ES-I3 (cell line): ENCODE data around the gene SLC9B2.
A peak's percentile ranks its signal among the peaks of the same experiment; 100 is the strongest.

Source experiments
- H3K36me3 ChIP-seq: 2 replicates; pipeline ENCODE4 v1.6.1; 2013; ENCODE audit warnings: mild to moderate bottlenecking, low read length, control low read depth, moderate library complexity; ENCODE audit not compliant: insufficient read depth
- H3K4me1 ChIP-seq: 2 replicates; pipeline ENCODE4 v1.6.1; 2013; ENCODE audit warnings: mild to moderate bottlenecking, control low read depth, low read length; ENCODE audit not compliant: insufficient read depth
- H3K9ac ChIP-seq: 2 replicates; pipeline ENCODE4 v1.6.1; 2013; ENCODE audit warnings: low read depth, mild to moderate bottlenecking, low read length, moderate library complexity
- H3K9me3 ChIP-seq: 2 replicates; pipeline ENCODE4 v1.6.1; 2013; ENCODE audit warnings: mild to moderate bottlenecking, low read length, moderate library complexity; ENCODE audit not compliant: control insufficient read depth, insufficient read depth

Gene SLC9B2

DNA sequence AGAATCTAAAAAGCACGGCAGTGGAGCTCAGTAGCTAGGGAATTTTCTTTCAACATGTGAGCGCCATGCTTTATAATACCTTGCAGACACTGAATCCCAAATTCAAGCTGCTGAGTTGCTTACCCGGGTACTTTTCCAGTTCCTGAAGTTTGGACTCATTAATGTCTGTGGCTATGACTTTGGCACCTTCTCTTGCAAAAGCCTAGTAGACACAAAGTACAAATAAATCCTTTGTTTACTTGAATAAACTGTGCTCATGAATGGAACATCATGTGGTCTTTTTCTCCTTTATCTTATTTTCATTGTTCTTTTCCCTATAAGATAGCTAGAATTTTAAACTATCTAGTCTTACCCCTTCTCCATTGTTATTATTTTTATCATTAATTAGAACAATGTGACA, 18.5 kb upstream of the SLC9B2 start:
- Histone ChIP-seq H3K9ac (no peak overlapping the region), H3K4me1 (peaks cover 5% of the 10 kb centered on the region; the same call in 1 of the 2 replicates), H3K9me3 (no peaks in the 10 kb centered on the region), H3K36me3 (no peaks in the 10 kb centered on the region; the same call in 1 of the 2 replicates)

- Histone ChIP-seq H3K9me3 (no peaks in the 10 kb centered on the region), H3K36me3 (peaks cover 2% of the 10 kb centered on the region), H3K9ac (no peak overlapping the region), H3K4me1 (no peaks in the 10 kb centered on the region)
These were observed 15.7 kb upstream of the SLC9B2 start for GRCh38 chr4:103092245-103092644.

GRCh38 chr4:103091601-103092223, 15.2 kb upstream of the SLC9B2 start:
- no peaks in the 10 kb centered on the region for H3K4me1 ChIP-seq
- peaks cover 3% of the 10 kb centered on the region for H3K36me3 ChIP-seq
- no peaks in the 10 kb centered on the region for H3K9me3 ChIP-seq
- no peak overlapping the region for H3K9ac ChIP-seq

DNA sequence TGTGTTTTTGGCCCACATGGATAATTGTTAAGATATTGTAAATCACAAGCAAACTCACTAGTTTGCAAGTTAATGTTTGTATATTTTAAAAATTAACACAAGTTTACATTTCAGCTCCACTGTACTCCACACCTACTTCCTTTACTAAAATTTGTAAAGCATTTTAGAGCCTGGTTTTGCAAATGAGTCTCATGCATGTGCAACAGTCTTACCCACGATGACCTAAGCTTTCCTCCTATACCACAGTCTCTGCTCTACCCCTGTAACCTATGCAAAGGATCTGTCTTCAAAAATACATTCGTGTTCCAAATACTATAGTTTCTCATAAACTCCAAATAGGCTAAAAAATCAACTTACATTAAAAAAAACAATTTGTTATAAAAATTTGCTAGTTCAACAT, 12.9 kb upstream of the SLC9B2 start:
- peaks cover 3% of the 10 kb centered on the region for H3K36me3 ChIP-seq
- no peaks in the 10 kb centered on the region for H3K4me1 ChIP-seq
- no peaks in the 10 kb centered on the region for H3K9me3 ChIP-seq
- H3K9ac ChIP-seq, result no peak overlapping the region

- no peaks in the 10 kb centered on the region for H3K9me3 ChIP-seq
- H3K4me1 ChIP-seq, result no peaks in the 10 kb centered on the region
- no peak overlapping the region for H3K9ac ChIP-seq
- peaks cover 3% of the 10 kb centered on the region for H3K36me3 ChIP-seq
These were observed 10.0 kb upstream of the SLC9B2 start for GRCh38 chr4:103086551-103086950.

DNA sequence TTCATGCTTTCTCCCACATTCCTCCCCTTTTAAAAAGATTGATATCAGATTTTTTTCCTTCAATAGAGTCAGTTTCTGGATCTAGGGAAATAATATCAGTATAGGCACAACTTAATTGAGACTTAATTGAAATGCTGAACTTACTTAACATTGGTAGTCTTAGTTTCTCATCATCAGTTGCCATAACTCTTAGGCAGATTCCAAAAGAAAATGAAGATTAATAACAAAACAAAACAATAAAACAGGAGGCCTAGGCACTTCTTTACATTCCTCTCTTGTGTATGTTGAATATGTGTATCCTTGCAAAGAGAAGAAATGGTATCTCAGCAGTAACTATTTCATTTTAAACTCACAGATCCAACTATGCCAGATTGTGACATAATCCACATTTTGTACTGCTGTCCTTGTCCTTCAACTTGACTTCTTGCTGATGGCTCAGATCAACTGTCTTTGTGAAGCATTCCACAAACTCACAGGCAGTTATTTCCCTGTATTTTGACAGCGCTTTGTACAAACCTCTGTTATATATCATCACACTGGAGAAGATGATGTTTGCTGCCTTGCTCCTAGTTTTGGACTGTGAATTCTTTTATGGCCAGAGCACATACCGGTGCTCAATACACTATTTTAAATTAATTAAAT, 9.1 kb upstream of the SLC9B2 start:
- no peaks in the 10 kb centered on the region for H3K9me3 ChIP-seq
- no peak overlapping the region for H3K9ac ChIP-seq
- peaks cover 3% of the 10 kb centered on the region for H3K36me3 ChIP-seq
- H3K4me1 ChIP-seq, result no peaks in the 10 kb centered on the region

GRCh38 chr4:103079621-103080020, 3.1 kb upstream of the SLC9B2 start:
- no peaks in the 10 kb centered on the region for H3K36me3 ChIP-seq
- H3K9ac ChIP-seq, result no peak overlapping the region
- H3K9me3 ChIP-seq, result no peaks in the 10 kb centered on the region
- no peaks in the 10 kb centered on the region for H3K4me1 ChIP-seq

DNA sequence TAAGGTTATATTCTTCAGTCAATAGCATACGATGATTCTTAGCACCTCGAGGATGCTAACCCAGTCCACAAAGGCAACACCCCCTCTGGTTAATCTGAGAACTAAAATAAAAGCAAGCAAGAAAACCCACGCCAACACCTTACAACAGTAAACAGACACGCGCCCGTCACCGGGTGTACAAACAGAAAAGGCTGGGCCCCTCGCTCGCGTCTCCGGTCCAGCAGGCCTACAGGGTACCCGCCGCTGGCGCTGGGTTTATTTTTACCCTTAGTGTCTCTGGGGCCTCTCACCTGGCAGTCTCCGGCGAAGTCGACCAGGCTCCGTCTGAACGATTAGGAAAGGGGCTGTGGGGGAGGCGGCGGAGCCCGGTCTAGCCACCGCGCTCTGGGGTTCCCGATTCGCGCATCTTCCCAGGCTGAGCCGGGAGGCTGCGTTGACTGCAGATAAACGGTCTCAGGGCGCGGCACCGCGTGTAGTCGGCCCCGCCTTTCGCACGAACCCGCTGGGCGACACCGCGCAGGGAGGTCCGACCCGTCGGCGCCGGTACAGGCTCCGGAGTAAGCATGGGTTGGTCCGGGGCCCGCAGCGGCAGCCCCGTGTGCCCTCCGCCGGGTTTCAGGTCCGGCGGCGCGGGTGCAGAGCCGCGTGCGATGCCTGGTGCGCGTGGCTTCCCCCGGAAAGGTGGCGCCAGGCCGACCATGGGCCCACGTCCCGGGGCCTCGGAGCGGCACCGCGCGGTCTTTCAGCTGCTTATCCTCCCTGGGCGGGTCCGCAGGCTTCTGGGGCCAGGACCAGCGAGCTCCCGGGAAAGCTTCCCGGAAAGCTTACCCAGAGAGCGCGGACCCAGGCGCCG, 441 bp downstream of the SLC9B2 start:
- peak overlapping the region; percentile 89 for H3K9ac ChIP-seq
- no peaks in the 10 kb centered on the region for H3K9me3 ChIP-seq
- H3K4me1 ChIP-seq, result no peaks in the 10 kb centered on the region
- no peaks in the 10 kb centered on the region for H3K36me3 ChIP-seq

DNA sequence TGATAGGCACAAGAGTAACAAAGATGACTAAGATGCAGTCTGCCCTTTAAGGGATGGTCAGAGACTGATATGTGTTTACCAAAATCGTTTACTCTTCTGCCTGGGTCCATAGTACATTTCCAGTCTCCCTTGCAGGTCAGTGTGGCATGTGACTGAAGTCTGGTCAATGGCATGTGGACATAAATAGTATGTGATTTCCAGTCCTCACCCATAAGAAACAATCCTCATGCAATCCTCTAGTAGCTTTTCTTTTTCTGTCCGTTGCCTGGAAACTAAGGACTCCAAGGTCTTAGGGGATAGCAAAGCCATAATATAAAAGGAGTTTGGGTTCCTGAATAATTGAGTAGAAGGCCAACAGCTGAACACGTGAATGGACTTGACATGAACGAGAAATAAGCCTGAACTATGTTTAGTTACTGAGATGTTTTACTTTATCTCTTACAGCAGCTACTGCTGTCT, 1.1 kb downstream of the SLC9B2 start:
- Histone ChIP-seq H3K36me3 (no peaks in the 10 kb centered on the region), H3K9ac (peak overlapping the region; percentile 89; the same call in 1 of the 2 replicates), H3K9me3 (no peaks in the 10 kb centered on the region), H3K4me1 (no peaks in the 10 kb centered on the region)

DNA sequence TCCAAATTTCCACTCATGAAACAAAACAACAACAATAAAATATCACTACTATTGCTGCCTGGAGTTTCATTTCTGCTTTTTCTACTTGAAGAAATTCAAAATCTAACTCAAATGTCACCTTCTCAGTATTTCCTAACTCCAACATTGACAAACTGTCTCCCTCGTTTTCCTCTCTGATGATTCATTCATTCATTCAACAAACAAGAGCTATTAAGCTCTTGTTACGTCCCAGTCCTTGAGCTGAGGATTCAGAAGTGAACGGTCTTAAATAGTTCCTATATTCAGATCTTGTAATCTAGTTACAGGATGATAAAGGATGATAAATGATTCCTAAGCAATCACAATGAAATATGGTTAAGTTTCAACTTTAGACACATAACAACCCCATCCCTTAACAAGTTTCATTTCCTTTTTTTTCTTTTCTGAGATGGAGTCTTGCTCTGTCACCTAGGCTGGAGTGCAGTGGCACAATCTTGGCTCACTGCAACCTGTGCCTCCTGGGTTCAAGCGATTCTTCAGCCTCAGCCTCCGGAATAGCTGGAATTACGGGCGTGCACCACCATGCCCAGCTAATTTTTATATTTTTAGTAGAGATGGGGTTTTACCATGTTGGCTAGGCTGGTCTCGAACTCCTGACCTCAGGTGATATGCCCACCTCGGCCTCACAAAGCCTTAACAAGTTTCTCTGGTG, 1.7 kb downstream of the SLC9B2 start:
- no peaks in the 10 kb centered on the region for H3K36me3 ChIP-seq
- no peaks in the 10 kb centered on the region for H3K4me1 ChIP-seq
- H3K9me3 ChIP-seq, result no peaks in the 10 kb centered on the region
- no peak overlapping the region; the same call in 1 of the 2 replicates for H3K9ac ChIP-seq

- H3K9ac ChIP-seq, result no peak overlapping the region
- H3K4me1 ChIP-seq, result no peaks in the 10 kb centered on the region
These were observed 2.6 kb downstream of the SLC9B2 start for GRCh38 chr4:103073792-103074438.

GRCh38 chr4:103067841-103068547, 8.6 kb downstream of the SLC9B2 start:
- no peaks in the 10 kb centered on the region for H3K4me1 ChIP-seq
- no peaks in the 10 kb centered on the region for H3K36me3 ChIP-seq

More at GRCh38 chr4:103073792-103074438, 2.6 kb downstream of the SLC9B2 start:
- Histone ChIP-seq H3K9me3 (no peaks in the 10 kb centered on the region), H3K36me3 (no peaks in the 10 kb centered on the region)

GRCh38 chr4:103060453-103061148, 16.0 kb downstream of the SLC9B2 start:
- H3K9me3 ChIP-seq, result no peaks in the 10 kb centered on the region
- no peaks in the 10 kb centered on the region for H3K4me1 ChIP-seq
- no peaks in the 10 kb centered on the region for H3K36me3 ChIP-seq
- H3K9ac ChIP-seq, result no peak overlapping the region

More at GRCh38 chr4:103067841-103068547, 8.6 kb downstream of the SLC9B2 start:
- H3K9me3 ChIP-seq, result no peaks in the 10 kb centered on the region
- H3K9ac ChIP-seq, result no peak overlapping the region
